Limb (tissue), 2 donors: Measurements from ENCODE around the gene MVB12B.

ENCODE experiments used
- DNase-seq, 2 donors: peaks; one replicate each; pipeline ENCODE4 v3.0.0-alpha.2; 2016; ENCODE audit errors: extremely low spot score in 2 of 2

The MVB12B gene

DNA sequence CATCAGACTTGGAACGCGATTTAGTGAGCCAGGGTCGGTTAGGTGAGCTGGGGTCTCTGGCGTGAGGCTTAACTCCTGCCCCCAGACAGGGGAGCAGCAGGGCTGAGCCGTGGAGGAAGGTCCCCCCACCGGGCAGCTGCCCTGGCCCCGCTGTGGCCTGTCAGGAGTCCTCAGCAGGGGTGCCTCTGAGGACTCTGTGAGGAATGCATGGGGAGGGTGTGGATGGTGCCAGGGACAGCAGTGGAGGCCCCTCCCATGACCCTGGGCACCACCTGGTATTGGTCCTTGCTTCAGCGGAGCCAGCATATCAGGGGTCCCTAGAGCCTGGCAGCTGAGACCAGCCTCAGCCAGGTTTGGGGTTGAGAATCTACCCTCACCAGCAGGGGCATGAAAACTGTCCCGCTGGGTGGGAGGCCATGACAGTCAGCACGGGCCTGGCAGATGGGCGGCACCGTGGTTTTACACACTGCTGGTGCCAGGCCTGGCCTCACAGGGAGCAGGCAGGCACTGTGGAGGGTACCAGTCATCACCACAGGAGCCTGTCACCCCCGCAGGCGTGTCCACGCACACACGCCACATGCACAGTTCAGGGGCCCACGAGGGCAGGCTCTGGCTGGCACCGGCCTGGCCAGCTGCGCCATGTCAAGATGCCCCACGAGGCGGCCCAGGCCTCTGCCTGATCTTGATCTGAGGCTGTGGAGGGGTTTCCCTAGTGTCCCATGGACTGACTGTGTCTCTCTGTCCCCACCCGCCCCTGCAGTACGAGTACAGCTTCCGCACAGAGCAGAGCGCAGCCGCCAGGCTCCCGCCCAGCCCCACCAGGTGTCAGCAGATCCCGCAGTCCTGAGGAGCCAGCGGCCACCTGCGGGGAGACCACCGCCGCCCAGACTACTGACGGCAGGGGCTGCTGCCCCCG lies 176.0 kb downstream of the MVB12B start:
- DNase-seq, result no peak

DNA sequence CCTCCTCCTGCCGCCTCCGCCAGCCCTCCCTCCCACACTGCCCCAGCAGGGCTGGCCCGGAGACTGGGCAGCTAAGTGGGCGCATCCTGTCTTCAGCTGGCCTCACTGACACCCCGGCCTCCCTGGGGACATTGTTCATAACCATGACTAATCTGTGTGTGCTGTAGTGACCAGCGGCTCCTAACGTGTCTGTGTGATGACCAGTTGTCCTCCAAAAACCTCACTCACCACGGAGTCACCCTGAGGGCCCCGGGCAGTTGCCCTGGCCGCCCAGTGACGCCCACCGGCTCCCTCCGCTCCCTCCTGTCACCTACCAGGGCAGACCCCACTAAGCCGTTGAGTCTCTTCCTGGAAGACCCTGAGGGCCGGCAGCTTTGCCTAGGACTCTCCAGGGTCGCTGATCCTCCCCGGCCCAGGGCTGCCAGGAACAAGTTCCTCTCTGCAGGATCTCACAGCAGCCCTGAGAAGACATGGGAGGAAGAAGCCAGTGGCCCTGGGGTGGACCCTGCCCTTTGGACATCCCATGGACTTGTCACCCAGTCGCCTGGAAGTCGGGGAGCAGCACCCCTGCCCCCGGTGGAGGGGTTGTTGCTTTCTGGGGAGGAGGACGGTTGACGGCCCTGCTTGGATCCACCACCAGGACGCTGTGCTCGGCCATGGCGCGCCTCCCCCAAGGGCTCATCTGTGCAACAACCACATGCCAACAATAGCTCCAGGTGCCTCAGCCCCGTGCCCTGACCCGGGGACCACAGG lies 176.9 kb downstream of the MVB12B start:
- no peak for DNase-seq

DNA sequence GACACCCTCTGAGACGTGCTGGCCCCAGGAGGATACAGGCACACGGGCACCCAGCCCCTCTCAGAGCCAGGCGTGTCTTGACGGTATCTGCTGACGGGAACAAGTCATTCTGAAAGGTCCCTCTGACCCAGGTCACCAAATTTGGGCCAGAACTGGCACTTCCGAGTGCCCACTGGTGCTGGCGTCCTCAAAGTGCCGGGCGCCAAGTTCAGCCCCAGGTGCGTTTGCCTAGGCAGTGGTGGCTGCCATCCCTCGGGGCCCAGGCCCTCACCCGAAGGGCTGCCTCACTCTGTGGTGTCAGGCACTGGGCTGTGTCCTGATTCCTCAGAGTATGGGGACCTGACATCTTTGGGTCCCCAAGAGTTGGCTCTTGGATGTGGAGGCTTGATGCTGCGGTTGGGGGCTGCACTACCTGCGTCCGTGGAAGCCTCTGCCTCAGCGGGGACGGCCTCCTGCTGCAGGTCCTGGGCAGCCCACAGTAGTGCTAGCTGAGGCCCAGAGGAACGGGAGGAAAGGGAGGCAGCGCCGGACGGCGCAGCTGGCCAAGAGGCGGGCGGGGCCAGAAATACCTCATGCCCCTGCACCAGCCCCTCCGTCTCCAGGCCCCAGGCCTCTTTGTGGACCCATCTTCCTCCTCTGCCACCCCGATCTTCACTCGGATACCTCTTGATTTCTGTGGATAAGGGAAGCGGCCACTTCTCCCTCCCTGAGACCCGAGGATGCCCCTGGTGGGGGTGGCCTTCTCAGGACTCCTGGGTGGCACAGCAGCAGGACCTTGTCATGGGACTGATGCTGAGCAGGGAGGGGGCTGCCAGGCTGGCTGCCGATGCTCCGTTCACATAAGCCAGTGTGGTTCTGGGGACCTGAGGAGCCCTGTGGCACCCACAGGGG lies 177.7 kb downstream of the MVB12B start:
- no peak for DNase-seq

DNA sequence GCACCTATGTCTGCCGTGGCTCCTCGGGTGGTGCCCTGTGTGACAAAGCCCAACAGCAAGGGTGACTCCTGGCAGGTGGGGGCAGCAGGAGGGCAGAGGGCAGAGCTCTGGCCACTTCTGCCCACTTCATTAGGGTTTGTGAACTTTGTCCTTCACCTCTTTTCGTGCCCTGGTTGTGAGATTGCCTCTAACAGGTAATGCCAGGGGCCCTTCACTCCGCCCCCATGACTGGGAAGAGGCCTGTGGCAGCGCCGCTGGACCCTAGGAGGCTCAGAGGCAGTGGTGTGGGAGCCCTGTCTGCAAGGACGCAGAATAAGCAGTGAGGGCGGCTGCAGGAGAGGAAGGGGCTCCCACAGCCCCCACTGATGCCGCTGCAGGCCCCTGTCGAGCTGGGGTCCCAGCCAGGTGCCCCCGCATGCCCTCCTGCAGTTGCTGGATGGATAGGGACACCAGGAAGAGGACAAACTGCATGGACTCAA lies 178.4 kb downstream of the MVB12B start:
- DNase-seq, result no peak

DNA sequence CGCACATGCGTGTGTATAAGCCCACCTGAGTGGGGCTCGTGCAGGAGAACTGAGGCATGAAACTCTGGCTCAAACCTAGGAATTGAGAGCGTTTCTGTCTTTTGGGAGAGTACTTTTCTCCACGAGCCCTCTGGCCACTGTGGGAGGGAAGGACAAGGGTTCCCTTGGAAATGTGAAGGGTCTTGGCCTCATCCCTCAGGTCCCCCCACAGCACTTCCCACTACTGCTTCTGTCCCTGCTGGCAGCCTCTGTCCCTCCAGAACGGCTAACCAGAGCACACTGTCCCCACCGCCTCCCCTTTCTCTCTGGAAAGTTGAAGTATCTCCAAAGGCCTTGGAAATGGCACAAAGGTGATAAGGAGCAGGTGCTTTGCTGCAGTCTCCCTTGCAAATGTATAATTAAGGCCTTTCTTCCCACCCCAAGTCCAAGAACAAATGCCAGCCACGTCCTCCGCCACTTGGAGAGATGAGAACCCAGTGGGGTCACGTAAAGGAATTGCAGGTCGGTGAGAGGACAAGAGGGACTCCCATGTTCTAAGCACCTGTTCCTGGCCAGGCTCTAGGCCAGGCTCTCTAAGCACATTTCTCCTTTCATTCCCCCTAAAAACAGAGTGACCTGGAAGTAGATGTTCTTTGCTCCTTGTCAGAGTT lies 179.2 kb downstream of the MVB12B start:
- DNase-seq, result no peak

DNA sequence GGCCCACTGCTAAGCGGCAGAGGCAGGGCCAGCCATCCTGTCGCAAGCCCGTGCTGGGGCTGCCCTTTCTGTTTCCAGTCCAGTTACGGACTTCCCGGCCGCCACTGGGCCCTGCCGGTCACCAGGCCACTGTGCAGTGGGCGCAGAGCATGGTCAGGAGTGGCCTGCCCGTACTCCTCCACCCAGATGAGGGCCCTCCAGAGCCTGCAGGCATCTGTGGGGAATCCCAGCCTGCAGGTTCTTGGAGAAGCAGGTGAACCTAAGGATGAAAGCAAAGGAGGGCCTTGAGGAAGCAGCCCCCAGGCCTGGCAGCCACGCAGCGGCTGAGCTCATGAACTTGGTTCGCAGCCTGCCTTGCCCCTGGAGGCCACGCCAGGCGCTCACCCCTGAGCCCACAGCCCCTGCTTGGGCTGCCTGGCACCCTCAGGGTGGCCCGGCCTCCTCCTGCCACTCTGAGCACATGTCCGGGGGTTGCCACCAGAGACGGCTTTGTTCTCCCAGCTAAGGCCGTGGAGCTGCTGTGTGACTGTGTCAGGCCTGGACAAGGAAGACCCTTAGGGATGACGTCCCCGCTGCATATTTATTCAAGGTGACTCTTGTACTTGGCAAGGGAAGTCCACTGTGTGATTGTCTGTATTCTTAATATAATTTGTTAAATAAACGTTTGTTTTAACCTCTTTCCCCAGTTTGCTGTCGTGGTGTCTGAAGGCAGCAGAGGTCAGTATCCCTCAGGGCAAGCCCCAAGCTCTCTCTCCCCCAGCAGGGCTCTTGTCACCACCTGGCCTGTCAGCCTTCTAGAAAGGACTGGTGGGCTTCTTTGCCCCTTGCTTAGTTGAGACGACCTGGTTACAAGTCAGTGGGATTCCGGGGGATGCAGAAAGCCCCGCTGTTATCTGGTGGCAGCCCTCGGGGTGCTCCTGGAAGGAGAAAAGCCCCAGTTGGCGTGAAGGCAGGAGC lies 180.0 kb downstream of the MVB12B start:
- no peak for DNase-seq

DNA sequence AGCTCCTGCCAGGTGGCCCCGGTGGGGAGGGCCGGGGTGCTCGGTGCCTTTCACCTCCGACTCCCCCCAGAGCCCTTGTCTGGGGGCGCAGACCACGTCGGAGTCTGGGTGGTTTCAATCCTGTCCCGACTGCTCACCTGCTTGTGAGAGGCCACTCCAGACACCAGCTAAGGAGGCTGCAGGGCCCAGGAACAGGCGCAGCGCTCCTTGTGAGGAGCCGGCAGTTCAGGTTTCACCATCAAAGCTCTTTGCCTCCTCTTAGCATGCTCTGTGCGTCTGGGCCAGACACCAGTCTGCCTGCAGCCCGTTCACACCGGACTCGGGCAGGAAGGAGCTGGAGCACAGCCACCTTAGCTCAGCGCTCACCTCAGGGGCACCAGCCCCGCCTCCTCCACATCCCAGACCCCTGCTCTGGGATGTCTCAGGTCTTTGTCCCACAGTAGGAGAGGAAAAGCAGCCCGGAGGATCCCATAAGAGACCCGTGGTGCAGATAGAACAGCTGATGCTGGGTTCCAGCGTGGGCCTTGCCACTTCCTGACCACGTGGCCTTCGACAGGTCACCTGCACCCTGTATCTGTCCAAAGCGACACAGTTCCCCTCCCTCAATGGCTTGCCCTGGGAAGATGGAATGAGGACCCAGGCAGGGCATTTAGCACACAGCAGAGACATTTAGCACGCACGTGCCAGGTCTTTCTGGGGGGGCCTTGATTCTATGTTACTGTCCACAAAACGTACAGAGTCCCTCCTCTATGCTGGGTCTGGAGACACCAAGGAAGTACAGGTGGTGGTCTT lies 180.9 kb downstream of the MVB12B start:
- no peak for DNase-seq

DNA sequence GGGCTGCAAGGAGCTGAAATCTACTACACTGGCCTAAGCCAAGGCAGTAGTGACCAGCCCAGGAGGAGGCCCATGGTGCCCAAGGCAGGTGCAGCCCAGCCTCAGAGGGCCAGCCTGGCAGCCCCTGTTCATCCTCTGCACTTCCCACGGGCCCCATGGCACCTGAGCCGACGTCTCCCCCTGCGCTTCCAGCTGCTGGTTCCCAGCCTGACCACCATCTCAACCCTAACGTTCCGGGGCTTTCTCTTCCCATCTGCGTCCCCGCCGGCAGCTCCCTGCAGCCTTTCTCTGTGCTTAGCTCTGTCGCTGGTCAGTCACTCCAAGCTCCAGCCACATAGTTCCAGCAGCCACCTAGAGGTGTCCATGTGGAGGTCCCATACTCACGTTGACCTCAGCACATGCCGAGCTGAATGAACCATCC lies 181.6 kb downstream of the MVB12B start:
- DNase-seq, result no peak

DNA sequence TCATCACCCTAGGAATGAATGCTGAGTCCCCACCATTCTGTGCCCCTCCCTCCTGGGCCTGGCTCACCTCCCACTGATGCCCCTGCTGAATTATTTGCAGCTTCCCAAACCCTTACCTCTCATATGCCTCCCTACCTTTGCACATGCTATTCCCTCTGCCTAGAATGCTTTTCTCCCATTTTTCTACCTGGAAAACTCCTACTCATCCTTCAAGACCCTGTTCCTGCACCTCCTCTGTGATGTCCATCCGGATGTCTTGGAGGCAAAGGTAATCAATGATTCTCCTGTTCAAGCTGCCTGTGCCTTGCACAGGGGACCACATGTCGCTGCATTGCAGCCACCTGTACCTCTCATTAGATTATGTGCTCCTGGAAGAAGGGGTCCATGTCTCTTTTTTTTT lies 182.3 kb downstream of the MVB12B start:
- DNase-seq, result no peak

DNA sequence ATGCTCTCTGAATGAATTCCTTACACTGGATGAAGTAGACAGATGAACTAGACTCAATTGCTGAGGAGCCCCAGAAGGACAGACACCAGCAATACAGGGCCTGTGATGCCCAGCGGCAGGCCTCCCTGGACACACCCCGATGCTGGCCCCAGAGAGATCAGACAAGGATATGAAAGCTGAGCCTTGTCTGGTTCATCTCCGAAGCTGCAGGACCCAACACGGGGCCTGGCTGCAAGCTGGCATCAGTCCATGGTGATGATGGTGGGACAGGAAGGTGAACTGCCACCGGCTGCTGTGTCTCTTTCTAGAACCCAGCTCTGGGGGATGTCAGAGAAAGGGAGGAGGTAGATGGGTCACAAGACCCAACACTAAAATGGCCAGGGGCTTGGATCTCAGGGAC lies 183.1 kb downstream of the MVB12B start:
- DNase-seq, result no peak

DNA sequence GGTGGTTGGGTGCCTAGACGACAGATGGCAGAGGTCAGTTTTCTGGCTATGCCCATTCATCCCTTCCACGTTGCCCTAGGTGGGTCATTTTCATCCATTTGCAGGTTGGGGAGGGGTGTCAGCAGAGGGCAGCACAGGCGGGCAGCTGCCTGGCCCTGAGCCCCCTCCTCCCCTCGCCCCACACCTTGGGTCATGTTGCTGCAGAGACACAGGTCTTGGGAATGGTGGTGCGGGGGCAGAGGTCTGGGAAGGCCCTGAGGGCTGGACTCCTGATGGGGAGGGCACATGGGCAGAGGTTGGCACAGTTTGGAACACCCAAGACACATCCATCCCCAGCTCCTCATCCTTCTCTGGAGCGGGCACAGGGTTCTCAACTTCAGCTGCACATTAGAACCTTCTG lies 183.9 kb downstream of the MVB12B start:
- DNase-seq, result no peak

DNA sequence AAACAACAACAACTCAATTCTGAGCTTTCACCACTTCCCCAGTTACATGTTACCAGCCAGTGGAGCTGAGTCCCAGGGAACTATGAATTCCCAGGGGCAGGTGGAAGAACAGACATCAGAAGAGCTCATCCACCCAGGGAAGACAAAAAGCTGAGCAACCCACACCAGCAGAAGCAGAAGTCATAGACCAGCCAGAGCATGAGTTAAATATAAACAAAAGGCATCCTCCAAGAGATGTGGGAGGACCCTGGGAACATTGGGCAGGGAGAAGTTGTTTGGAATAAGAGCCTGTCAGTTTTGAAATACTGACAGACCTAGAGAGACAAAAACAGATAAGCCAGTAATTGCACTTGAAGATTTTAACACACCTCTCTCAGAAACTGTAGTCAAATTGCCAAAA lies 184.8 kb downstream of the MVB12B start:
- no peak for DNase-seq

DNA sequence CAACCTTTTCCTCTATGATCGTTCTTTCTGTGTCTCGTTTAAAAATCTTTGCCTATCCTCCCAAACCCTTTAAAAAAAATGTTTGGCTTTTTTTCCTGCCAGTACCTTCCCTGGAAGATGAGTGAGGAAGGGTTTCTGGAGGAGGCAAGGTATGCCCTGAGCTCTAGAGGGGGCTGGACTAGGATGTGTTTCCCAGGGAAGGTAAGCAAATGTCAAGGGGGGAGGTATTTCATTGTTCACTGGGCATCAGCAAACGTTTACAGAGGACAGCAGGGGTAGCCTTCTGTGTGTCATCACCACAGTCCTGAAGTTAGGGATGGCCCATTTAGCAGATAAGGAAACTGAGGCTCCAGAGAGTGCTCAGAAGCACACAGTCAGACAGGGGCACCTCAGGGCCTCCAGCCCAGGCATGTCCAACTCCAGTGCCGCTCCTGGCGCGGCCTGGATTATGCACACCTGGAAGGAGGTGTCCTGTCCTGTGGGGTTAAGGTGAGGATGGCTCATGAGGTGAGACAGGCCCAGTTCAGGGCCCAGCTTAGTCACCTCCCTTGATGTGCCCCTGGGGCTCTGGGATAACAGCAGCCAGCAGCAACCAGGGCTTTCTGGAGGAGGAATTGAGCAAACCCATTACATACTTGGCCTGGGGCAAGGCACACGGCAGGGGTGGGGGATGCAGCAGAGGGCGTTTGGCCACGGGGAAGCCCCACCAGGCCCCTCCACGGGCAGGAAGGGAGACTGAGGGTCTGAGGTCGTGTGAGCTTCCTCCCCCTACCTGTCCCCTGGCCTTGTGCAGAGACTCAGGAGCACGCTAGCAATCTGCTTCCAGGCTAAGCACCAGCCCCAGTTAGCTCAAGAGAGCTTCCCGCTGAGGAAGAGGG lies 186.8 kb downstream of the MVB12B start:
- DNase-seq, result no peak

DNA sequence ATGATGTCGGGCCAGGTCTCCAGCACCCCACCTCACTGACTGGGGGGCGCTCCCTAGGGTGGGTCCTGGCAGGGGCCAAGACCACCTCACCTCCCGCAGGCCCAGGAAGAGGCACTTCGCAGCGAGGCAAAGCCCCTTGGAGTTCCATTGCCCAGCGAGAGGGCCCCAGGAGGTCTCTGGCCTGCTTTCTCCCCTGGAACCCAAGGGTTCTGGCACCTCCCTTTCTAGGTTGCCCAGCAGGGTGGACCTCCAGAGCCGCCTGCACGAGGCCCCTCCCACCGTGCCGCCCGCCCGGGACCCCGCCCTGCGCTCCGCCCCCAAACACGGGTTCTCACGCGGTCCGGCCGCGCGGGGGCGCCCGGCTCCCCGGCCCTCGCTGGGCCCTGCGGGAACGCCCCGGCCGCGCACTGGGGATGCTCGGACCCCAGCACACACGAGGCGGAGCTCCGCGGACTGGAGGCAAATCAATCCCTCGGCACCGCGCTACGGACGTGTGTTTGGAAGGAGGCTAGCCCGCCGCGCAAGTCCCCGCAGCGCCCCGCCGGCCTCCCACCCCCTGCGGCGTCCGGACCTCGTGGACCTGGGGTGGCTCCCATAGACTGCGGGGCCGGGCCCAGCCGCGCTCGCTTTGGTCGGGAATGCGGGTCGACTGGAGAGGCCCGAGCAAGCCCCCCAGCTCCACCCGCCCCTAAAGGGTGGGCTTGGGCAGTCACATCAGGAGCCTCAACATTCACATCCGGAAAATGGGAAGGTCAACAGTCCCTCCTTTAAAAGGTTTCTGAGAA lies 187.6 kb downstream of the MVB12B start:
- DNase-seq, result peak; percentile 45 to 84

DNA sequence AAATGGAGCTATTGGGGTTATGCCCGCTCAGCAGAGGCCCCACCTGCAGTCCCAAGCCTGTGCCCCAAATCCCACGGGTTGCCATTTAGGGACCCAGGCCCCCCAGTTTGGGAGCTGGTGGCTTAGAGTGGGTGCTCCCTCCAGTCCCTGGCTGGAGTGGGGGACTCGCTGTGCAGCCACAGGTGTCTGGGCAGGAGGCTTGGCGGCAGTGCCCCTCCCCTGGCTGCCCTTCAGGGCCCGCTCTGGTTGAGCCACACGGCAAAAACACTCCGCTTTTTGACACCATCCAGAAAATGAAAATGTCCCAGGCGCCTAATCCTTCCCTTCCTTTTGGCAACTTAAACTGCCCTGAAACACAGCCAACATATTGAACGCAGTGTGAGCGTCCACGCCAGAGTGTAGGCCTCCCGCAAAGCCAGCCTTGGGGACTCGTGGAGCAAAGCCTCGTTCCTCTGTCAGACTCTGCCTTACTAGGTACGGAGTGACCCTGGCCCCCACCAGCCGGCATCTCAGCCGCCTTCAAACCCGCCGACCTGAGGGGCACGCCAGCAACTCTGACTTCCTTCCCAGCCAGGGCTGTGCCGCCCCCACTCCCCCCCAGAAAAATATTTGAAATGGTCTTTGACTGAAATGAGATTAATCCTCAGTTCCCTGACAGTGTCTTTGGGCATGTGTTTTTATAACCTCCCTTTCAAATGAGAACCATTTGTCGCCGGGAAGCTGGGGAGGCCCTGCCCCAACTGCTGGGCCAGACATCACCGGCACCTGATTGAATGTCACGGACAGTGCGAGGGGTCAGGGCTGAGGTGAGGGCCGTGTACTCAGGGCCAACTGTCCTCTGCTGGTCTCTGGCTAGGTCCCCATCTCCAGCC lies 188.6 kb downstream of the MVB12B start:
- peak in 1 of 2 donors; percentile 47 for DNase-seq

DNA sequence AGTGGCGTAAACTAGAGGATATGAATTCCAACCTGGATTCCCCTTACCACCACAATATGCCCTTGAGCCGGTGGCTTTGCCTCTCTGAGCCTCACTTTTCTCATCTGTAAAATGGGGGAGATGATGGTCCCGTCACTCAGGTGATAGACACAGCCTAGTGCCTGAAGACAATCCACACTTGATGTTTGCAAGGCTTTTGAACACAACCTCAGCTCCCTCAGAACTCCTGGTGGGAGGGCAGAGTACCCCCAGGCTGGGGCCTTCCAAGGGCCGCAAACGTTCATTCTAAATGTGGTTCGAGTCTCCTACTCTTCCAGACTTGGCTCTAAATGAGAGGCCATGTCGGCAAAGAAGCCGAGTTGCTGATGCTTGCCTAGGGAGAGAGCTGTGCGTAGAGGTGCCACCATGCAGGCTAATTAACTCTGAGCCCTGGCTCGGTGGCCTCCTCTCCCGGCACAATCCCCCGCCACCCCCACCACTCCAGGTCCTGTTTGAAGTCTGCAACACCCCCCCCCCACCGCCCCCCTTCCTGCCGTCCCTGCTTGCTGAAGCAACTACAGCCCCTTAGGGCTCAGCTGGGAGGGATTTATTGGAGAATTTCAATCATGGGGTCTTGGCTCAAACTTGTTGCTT lies 189.4 kb downstream of the MVB12B start:
- no peak for DNase-seq
